ENCODE measurements around the gene ITCH. TPM values are rescaled to one million over a fixed set of nuclear protein-coding genes. Genes with fewer than 3 reads are reported as not detected.

Gene ITCH
- total RNA-seq, 2 donors from 2014 or later, result 22.4 to 24.4 TPM

DNA sequence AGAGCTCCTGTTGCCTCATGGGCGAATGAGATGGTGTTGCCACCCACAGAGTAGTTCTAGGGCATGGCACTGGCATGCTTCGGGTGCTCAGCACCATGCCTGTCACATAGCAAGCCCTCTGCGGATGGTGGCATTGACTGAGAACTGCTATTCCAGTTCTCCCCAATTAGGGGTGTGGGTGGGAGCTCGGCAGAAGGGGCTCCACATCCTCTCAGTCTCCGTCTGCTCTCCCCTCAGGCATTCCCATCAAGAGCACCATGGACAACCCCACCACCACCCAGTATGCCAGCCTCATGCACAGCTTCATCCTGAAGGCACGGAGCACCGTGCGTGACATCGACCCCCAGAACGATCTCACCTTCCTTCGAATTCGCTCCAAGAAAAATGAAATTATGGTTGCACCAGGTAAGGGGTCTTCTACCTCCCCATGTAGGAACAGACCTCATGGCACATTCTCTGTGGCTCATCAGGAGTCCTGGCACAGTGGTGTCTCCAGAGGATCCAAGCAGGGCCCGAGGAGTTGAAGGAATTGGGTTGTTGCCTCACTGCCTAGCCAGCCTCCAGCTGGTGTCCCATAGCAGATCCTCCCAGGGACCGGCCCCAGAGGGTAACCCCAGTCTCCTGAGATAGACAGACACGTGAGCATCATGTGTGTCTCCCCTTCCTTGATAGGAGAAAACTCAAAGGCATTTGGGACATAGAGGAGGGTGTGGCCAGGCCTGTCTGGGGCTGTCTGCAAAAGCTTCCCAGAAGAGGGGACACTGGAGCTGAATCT is 171.5 kb downstream of the ITCH start:
- H3K36me3 ChIP-seq (replicated peaks in 1 of 2; ENCODE audit: insufficient read depth in 1 of 2, low read depth in 2 of 2), result peaks cover 7 to 31% of the 10 kb centered on the region in 2 donors
- no peak overlapping the region for H3K4me3 ChIP-seq
- no peak overlapping the region for H3K27ac ChIP-seq
- H3K27me3 ChIP-seq, result no peaks in the 10 kb centered on the region
- DNase-seq, result no peak
- no peaks in the 10 kb centered on the region for H3K9me3 ChIP-seq
- TF ChIP-seq, protein P1, sequence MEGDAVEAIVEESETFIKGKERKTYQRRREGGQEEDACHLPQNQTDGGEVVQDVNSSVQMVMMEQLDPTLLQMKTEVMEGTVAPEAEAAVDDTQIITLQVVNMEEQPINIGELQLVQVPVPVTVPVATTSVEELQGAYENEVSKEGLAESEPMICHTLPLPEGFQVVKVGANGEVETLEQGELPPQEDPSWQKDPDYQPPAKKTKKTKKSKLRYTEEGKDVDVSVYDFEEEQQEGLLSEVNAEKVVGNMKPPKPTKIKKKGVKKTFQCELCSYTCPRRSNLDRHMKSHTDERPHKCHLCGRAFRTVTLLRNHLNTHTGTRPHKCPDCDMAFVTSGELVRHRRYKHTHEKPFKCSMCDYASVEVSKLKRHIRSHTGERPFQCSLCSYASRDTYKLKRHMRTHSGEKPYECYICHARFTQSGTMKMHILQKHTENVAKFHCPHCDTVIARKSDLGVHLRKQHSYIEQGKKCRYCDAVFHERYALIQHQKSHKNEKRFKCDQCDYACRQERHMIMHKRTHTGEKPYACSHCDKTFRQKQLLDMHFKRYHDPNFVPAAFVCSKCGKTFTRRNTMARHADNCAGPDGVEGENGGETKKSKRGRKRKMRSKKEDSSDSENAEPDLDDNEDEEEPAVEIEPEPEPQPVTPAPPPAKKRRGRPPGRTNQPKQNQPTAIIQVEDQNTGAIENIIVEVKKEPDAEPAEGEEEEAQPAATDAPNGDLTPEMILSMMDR (IDR thresholded peaks at IDR 0.05), result no peak
- TF ChIP-seq POLR2A (IDR thresholded peaks at IDR 0.05), result no peak
- intact Hi-C loops (cut with DNase I), result no loop called here
- WGBS, 2 donors, result 88 to 91% methylated on average over 9 to 15 of the region's 15 CpGs
- ATAC-seq, result no peak
- no peaks in the 10 kb centered on the region for H3K4me1 ChIP-seq

DNA sequence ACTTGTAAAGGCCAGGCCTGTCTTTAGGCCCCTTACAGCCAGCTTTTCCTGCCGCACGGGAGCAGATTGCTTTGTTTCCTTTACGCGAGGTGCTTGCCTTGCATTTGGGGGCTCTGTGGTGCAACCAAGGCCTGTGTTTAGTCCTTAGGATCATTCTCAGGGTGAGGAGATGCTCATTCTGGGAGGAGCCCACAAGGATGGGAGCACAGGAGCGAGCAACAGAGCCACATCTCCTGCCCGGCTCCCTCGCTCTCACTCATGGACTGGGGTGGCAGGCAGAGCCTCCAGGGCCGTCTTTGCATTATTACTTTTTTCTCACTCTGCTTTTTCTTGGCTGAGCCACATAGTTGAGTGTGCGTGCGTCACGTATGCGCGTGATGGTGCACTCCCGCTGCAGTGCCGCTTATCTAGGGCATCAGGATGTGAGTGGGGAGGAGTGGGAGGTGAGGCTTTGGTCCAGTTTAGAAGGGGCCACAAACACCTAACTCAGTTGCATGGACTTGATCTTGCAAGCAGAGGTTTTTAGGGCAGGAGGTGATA is 172.3 kb downstream of the ITCH start:
- intact Hi-C loops (cut with DNase I), result no loop called here
- H3K27me3 ChIP-seq, result no peaks in the 10 kb centered on the region
- H3K4me1 ChIP-seq, result no peaks in the 10 kb centered on the region
- H3K27ac ChIP-seq, result no peak overlapping the region
- H3K9me3 ChIP-seq, result no peaks in the 10 kb centered on the region
- DNase-seq (no peak), ATAC-seq (no peak)
- H3K4me3 ChIP-seq, result no peak overlapping the region
- TF ChIP-seq, protein P1 (IDR thresholded peaks at IDR 0.05), result no peak
- no peak for TF ChIP-seq POLR2A (IDR thresholded peaks at IDR 0.05)
- 89 to 94% methylated on average over 15 of the region's 15 CpGs for WGBS, 2 donors
- H3K36me3 ChIP-seq (replicated peaks in 1 of 2; ENCODE audit: insufficient read depth in 1 of 2, low read depth in 2 of 2), result peaks cover 7 to 28% of the 10 kb centered on the region in 2 donors

DNA sequence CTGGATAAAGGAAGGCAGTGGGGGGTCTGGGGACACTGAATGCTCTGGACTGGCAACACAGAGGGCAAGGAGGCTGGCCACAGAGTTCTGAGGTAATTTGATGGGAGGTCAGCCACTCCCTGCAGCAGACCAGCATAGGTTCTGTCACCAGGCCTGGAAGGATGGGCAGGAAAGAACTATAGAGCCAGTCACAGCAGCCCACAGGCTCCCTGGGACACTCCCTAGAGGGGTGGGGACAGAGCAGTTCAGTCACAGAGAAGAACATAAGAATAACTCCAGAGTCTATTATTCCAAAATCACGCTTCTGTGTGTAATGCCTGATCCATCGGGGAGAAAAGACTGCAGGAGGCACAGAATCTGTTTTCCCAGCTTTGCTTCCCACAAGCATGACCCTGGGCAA is 172.8 kb downstream of the ITCH start:
- TF ChIP-seq, protein P1 (IDR thresholded peaks at IDR 0.05), result no peak
- no peak for TF ChIP-seq POLR2A (IDR thresholded peaks at IDR 0.05)
- Histone ChIP-seq H3K27me3 (no peaks in the 10 kb centered on the region), H3K36me3 (replicated peaks in 1 of 2; ENCODE audit: insufficient read depth in 1 of 2, low read depth in 2 of 2) (peaks cover 7 to 31% of the 10 kb centered on the region in 2 donors), H3K9me3 (no peaks in the 10 kb centered on the region), H3K4me3 (no peak overlapping the region), H3K27ac (no peak overlapping the region), H3K4me1 (no peaks in the 10 kb centered on the region)
- no peak for DNase-seq
- 100% methylated on average over 2 of the region's 2 CpGs; no CpG with 5 or more reads in 1 of the 2 donors for WGBS, 2 donors
- no peak for ATAC-seq
- intact Hi-C loops (cut with DNase I), result no loop called here

- no peak for ATAC-seq
- H3K4me3 ChIP-seq, result no peak overlapping the region
- TF ChIP-seq, protein P1 (IDR thresholded peaks at IDR 0.05), result peak in 6 of 7 experiments; percentile 32 to 53 (median 44)
- TF ChIP-seq POLR2A (IDR thresholded peaks at IDR 0.05), result no peak
- WGBS, 2 donors, result 63 to 82% methylated on average over 1 to 10 of the region's 10 CpGs
- H3K27me3 ChIP-seq, result no peaks in the 10 kb centered on the region
- peaks cover 7 to 34% of the 10 kb centered on the region in 2 donors for H3K36me3 ChIP-seq (replicated peaks in 1 of 2; ENCODE audit: insufficient read depth in 1 of 2, low read depth in 2 of 2)
- no peaks in the 10 kb centered on the region for H3K9me3 ChIP-seq
- H3K27ac ChIP-seq, result no peak overlapping the region
- peak; percentile 58 to 76 (median 68) for DNase-seq
- intact Hi-C loops (cut with DNase I), result no loop called here
- H3K4me1 ChIP-seq, result no peaks in the 10 kb centered on the region
Measured at GRCh38 chr20:34536798-34537394, 173.8 kb downstream of the ITCH start.

Measured in body of pancreas (tissue), 4 donors.